ENCODE measurements around the gene NXT2.

The NXT2 gene

GRCh38 chrX:109536439-109537323 lies at the start of gene NXT2:
Gene NXT2, plus strand, starts transcription at chrX:109536844. Its CDS starts 163 bp downstream, at chrX:109537007.
- Histone ChIP-seq H3K36me3 (ENCODE audit: insufficient read depth, low read depth, low read length) (no peaks in the 10 kb centered on the region), H3K27ac (ENCODE audit: low read length) (peak within 1 kb of the TSS; percentile 77), H3K9ac (ENCODE audit: low read depth, low read length) (peak within 1 kb of the TSS; percentile 90), H3K4me3 (ENCODE audit: low read length) (peak within 1 kb of the TSS; percentile 92), H3K9me3 (ENCODE audit: insufficient read depth, low read depth, low read length) (no peaks in the 10 kb centered on the region), H3K4me1 (ENCODE audit: insufficient read depth, low read length) (no peaks in the 10 kb centered on the region), H3K27me3 (ENCODE audit: insufficient read depth, low read length) (peaks cover 10% of the 10 kb centered on the region; the same call in 1 of the 2 replicates)

GRCh38 chrX:109487640-109488039 lies 49.0 kb upstream of the NXT2 start:
- no peaks in the 10 kb centered on the region for H3K9me3 ChIP-seq (ENCODE audit: insufficient read depth, low read depth, low read length)
- no peak overlapping the region for H3K27ac ChIP-seq (ENCODE audit: low read length)
- H3K27me3 ChIP-seq (ENCODE audit: insufficient read depth, low read length), result no peaks in the 10 kb centered on the region
- H3K9ac ChIP-seq (ENCODE audit: low read depth, low read length), result no peak overlapping the region
- no peak overlapping the region for H3K4me3 ChIP-seq (ENCODE audit: low read length)
- H3K4me1 ChIP-seq (ENCODE audit: insufficient read depth, low read length), result no peaks in the 10 kb centered on the region
- no peaks in the 10 kb centered on the region for H3K36me3 ChIP-seq (ENCODE audit: insufficient read depth, low read depth, low read length)

- Histone ChIP-seq H3K36me3 (ENCODE audit: insufficient read depth, low read depth, low read length) (no peaks in the 10 kb centered on the region), H3K4me1 (ENCODE audit: insufficient read depth, low read length) (no peaks in the 10 kb centered on the region), H3K4me3 (ENCODE audit: low read length) (no peak overlapping the region), H3K27ac (ENCODE audit: low read length) (no peak overlapping the region), H3K27me3 (ENCODE audit: insufficient read depth, low read length) (no peaks in the 10 kb centered on the region), H3K9ac (ENCODE audit: low read depth, low read length) (no peak overlapping the region), H3K9me3 (ENCODE audit: insufficient read depth, low read depth, low read length) (no peaks in the 10 kb centered on the region)
Measured at GRCh38 chrX:109489174-109489573, 47.5 kb upstream of the NXT2 start.

- no peaks in the 10 kb centered on the region for H3K9me3 ChIP-seq (ENCODE audit: insufficient read depth, low read depth, low read length)
- H3K36me3 ChIP-seq (ENCODE audit: insufficient read depth, low read depth, low read length), result no peaks in the 10 kb centered on the region
- H3K4me3 ChIP-seq (ENCODE audit: low read length), result no peak overlapping the region
- no peak overlapping the region for H3K27ac ChIP-seq (ENCODE audit: low read length)
- H3K9ac ChIP-seq (ENCODE audit: low read depth, low read length), result no peak overlapping the region
- H3K4me1 ChIP-seq (ENCODE audit: insufficient read depth, low read length), result no peaks in the 10 kb centered on the region
- H3K27me3 ChIP-seq (ENCODE audit: insufficient read depth, low read length), result no peaks in the 10 kb centered on the region
Measured at GRCh38 chrX:109498434-109498833, 38.2 kb upstream of the NXT2 start.

- H3K36me3 ChIP-seq (ENCODE audit: insufficient read depth, low read depth, low read length), result no peaks in the 10 kb centered on the region
- no peak overlapping the region for H3K27ac ChIP-seq (ENCODE audit: low read length)
- no peaks in the 10 kb centered on the region for H3K27me3 ChIP-seq (ENCODE audit: insufficient read depth, low read length)
Measured at GRCh38 chrX:109501176-109501575, 35.5 kb upstream of the NXT2 start.

GRCh38 chrX:109508915-109509314 lies 27.7 kb upstream of the NXT2 start:
- H3K27ac ChIP-seq (ENCODE audit: low read length), result no peak overlapping the region
- H3K36me3 ChIP-seq (ENCODE audit: insufficient read depth, low read depth, low read length), result no peaks in the 10 kb centered on the region
- H3K9ac ChIP-seq (ENCODE audit: low read depth, low read length), result no peak overlapping the region
- H3K4me3 ChIP-seq (ENCODE audit: low read length), result no peak overlapping the region
- no peaks in the 10 kb centered on the region for H3K9me3 ChIP-seq (ENCODE audit: insufficient read depth, low read depth, low read length)
- H3K4me1 ChIP-seq (ENCODE audit: insufficient read depth, low read length), result no peaks in the 10 kb centered on the region
- no peaks in the 10 kb centered on the region for H3K27me3 ChIP-seq (ENCODE audit: insufficient read depth, low read length)

More at GRCh38 chrX:109501176-109501575, 35.5 kb upstream of the NXT2 start:
- H3K9me3 ChIP-seq (ENCODE audit: insufficient read depth, low read depth, low read length), result no peaks in the 10 kb centered on the region
- H3K9ac ChIP-seq (ENCODE audit: low read depth, low read length), result no peak overlapping the region
- no peaks in the 10 kb centered on the region for H3K4me1 ChIP-seq (ENCODE audit: insufficient read depth, low read length)
- H3K4me3 ChIP-seq (ENCODE audit: low read length), result no peak overlapping the region

GRCh38 chrX:109511113-109511512 lies 25.5 kb upstream of the NXT2 start:
- no peak overlapping the region for H3K9ac ChIP-seq (ENCODE audit: low read depth, low read length)
- H3K36me3 ChIP-seq (ENCODE audit: insufficient read depth, low read depth, low read length), result no peaks in the 10 kb centered on the region
- H3K4me1 ChIP-seq (ENCODE audit: insufficient read depth, low read length), result no peaks in the 10 kb centered on the region
- no peaks in the 10 kb centered on the region for H3K9me3 ChIP-seq (ENCODE audit: insufficient read depth, low read depth, low read length)
- no peak overlapping the region for H3K27ac ChIP-seq (ENCODE audit: low read length)
- no peaks in the 10 kb centered on the region for H3K27me3 ChIP-seq (ENCODE audit: insufficient read depth, low read length)
- no peak overlapping the region for H3K4me3 ChIP-seq (ENCODE audit: low read length)

- Histone ChIP-seq H3K9me3 (ENCODE audit: insufficient read depth, low read depth, low read length) (no peaks in the 10 kb centered on the region), H3K9ac (ENCODE audit: low read depth, low read length) (no peak overlapping the region), H3K27ac (ENCODE audit: low read length) (no peak overlapping the region), H3K36me3 (ENCODE audit: insufficient read depth, low read depth, low read length) (no peaks in the 10 kb centered on the region), H3K27me3 (ENCODE audit: insufficient read depth, low read length) (no peaks in the 10 kb centered on the region), H3K4me1 (ENCODE audit: insufficient read depth, low read length) (no peaks in the 10 kb centered on the region), H3K4me3 (ENCODE audit: low read length) (no peak overlapping the region)
Measured at GRCh38 chrX:109519001-109519400, 17.6 kb upstream of the NXT2 start.

- peaks cover 10% of the 10 kb centered on the region; the same call in 1 of the 2 replicates for H3K27me3 ChIP-seq (ENCODE audit: insufficient read depth, low read length)
- H3K36me3 ChIP-seq (ENCODE audit: insufficient read depth, low read depth, low read length), result no peaks in the 10 kb centered on the region
- no peak overlapping the region for H3K9ac ChIP-seq (ENCODE audit: low read depth, low read length)
- H3K4me1 ChIP-seq (ENCODE audit: insufficient read depth, low read length), result no peaks in the 10 kb centered on the region
- H3K4me3 ChIP-seq (ENCODE audit: low read length), result no peak overlapping the region
- H3K27ac ChIP-seq (ENCODE audit: low read length), result no peak overlapping the region
- H3K9me3 ChIP-seq (ENCODE audit: insufficient read depth, low read depth, low read length), result no peaks in the 10 kb centered on the region
Measured at GRCh38 chrX:109533005-109533404, 3.6 kb upstream of the NXT2 start.

- H3K27ac ChIP-seq (ENCODE audit: low read length), result no peak overlapping the region
- H3K36me3 ChIP-seq (ENCODE audit: insufficient read depth, low read depth, low read length), result no peaks in the 10 kb centered on the region
- no peaks in the 10 kb centered on the region for H3K9me3 ChIP-seq (ENCODE audit: insufficient read depth, low read depth, low read length)
- H3K4me3 ChIP-seq (ENCODE audit: low read length), result no peak overlapping the region
- H3K27me3 ChIP-seq (ENCODE audit: insufficient read depth, low read length), result peaks cover 10% of the 10 kb centered on the region; the same call in 1 of the 2 replicates
- no peaks in the 10 kb centered on the region for H3K4me1 ChIP-seq (ENCODE audit: insufficient read depth, low read length)
- no peak overlapping the region for H3K9ac ChIP-seq (ENCODE audit: low read depth, low read length)
Measured at GRCh38 chrX:109533631-109534030, 3.0 kb upstream of the NXT2 start.

- peaks cover 10% of the 10 kb centered on the region; the same call in 1 of the 2 replicates for H3K27me3 ChIP-seq (ENCODE audit: insufficient read depth, low read length)
- no peaks in the 10 kb centered on the region for H3K9me3 ChIP-seq (ENCODE audit: insufficient read depth, low read depth, low read length)
- H3K4me1 ChIP-seq (ENCODE audit: insufficient read depth, low read length), result no peaks in the 10 kb centered on the region
- H3K36me3 ChIP-seq (ENCODE audit: insufficient read depth, low read depth, low read length), result no peaks in the 10 kb centered on the region
- H3K27ac ChIP-seq (ENCODE audit: low read length), result no peak overlapping the region
- no peak overlapping the region for H3K9ac ChIP-seq (ENCODE audit: low read depth, low read length)
- H3K4me3 ChIP-seq (ENCODE audit: low read length), result no peak overlapping the region
Measured at GRCh38 chrX:109534933-109535332, 1.7 kb upstream of the NXT2 start.

- Histone ChIP-seq H3K4me3 (ENCODE audit: low read length) (no peak overlapping the region), H3K4me1 (ENCODE audit: insufficient read depth, low read length) (no peaks in the 10 kb centered on the region), H3K27ac (ENCODE audit: low read length) (no peak overlapping the region), H3K9ac (ENCODE audit: low read depth, low read length) (no peak overlapping the region), H3K36me3 (ENCODE audit: insufficient read depth, low read depth, low read length) (no peaks in the 10 kb centered on the region), H3K9me3 (ENCODE audit: insufficient read depth, low read depth, low read length) (no peaks in the 10 kb centered on the region), H3K27me3 (ENCODE audit: insufficient read depth, low read length) (peaks cover 10% of the 10 kb centered on the region; the same call in 1 of the 2 replicates)
Measured at GRCh38 chrX:109535578-109535977, 1.1 kb upstream of the NXT2 start.

All from iPS-20b (cell line).